Measurements from ENCODE around the gene CFTR. TPM values are rescaled to one million over a fixed set of nuclear protein-coding genes. Genes with fewer than 3 reads are reported as not detected.
A peak's percentile ranks its signal among the peaks of the same experiment; 100 is the strongest.

Gene CFTR
- polyA plus RNA-seq, 4 donors = 23.5 to 51.0 (median 26.5) TPM

DNA sequence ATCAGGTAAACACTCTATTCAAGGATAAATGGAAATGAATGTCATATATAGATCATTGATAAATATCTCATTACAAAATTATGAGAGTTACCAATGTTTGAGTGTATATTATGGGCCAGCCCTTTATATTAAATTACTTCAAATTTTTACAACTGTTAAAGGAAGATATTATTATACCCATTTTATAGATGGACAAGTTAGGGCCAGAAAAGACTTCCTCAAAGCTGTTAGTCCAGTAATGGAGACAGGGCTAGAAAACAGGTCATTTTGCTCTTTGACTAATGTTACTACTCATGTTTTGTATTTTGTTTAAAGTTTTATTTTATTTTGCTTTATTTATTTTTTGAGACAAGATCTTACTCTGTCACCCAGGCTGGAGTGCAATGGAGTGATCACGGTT, 101.6 kb downstream of the CFTR start:
- Histone ChIP-seq H3K27me3 (ENCODE audit: control insufficient read depth in 3 of 3, insufficient read depth in 3 of 3, low read length in 3 of 3) (no peaks in the 10 kb centered on the region), H3K4me3 (ENCODE audit: low read depth in 1 of 3, low read length in 3 of 3) (no peak overlapping the region), H3K36me3 (ENCODE audit: control insufficient read depth in 3 of 3, insufficient read depth in 2 of 3, low read depth in 1 of 3, low read length in 3 of 3) (peaks cover 0 to 8% (median 0%) of the 10 kb centered on the region in 3 donors), H3K4me1 (ENCODE audit: control insufficient read depth in 3 of 3, insufficient read depth in 2 of 3, low read depth in 1 of 3, low read length in 2 of 3) (peaks cover 0 to 16% (median 0%) of the 10 kb centered on the region in 3 donors), H3K27ac (ENCODE audit: low read depth in 1 of 3, low read length in 2 of 3) (no peak overlapping the region), H3K9me3 (ENCODE audit: control insufficient read depth in 2 of 2, insufficient read depth in 1 of 2, low read depth in 1 of 2, low read length in 1 of 2) (no peaks in the 10 kb centered on the region)
- no peak for DNase-seq
- no peak for FAIRE-seq
- 91 to 94% (median 91%) methylated on average over 1 of the region's 1 CpG for WGBS, 3 donors

DNA sequence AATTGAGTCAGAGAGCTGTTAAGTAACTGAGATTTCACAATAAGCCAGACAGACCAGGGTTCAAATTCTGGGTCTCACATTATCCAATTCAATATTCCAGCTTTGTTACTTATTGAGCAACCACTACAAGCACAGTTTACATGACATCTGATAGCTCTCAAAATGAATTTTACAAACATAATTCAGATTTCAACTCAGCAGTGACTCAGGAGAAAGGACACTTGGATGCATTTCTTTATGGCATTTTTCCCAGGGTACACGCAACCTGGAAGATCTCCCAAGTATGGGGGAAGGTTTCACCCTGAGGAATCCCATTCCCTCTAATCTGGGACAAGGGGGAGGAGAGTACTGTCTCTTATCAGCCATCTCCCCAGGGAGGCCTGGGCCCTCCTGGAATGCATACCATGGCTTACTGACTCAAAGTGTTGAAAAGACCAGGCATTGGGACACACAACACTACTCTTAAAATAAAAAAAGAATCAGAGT, 102.4 kb downstream of the CFTR start:
- no peaks in the 10 kb centered on the region for H3K27me3 ChIP-seq (ENCODE audit: control insufficient read depth in 3 of 3, insufficient read depth in 3 of 3, low read length in 3 of 3)
- H3K36me3 ChIP-seq (ENCODE audit: control insufficient read depth in 3 of 3, insufficient read depth in 2 of 3, low read depth in 1 of 3, low read length in 3 of 3) = peaks cover 0 to 8% (median 0%) of the 10 kb centered on the region in 3 donors
- FAIRE-seq = no peak
- 42 to 71% (median 44%) methylated on average over 1 of the region's 1 CpG for WGBS, 3 donors
- DNase-seq = peak in 1 of 2 donors; percentile 44
- H3K4me3 ChIP-seq (ENCODE audit: low read depth in 1 of 3, low read length in 3 of 3) = no peak overlapping the region
- peaks cover 0 to 9% (median 0%) of the 10 kb centered on the region in 3 donors for H3K4me1 ChIP-seq (ENCODE audit: control insufficient read depth in 3 of 3, insufficient read depth in 2 of 3, low read depth in 1 of 3, low read length in 2 of 3)
- H3K9me3 ChIP-seq (ENCODE audit: control insufficient read depth in 2 of 2, insufficient read depth in 1 of 2, low read depth in 1 of 2, low read length in 1 of 2) = no peaks in the 10 kb centered on the region
- H3K27ac ChIP-seq (ENCODE audit: low read depth in 1 of 3, low read length in 2 of 3) = peak overlapping the region in 1 of 3 donors; percentile 36

DNA sequence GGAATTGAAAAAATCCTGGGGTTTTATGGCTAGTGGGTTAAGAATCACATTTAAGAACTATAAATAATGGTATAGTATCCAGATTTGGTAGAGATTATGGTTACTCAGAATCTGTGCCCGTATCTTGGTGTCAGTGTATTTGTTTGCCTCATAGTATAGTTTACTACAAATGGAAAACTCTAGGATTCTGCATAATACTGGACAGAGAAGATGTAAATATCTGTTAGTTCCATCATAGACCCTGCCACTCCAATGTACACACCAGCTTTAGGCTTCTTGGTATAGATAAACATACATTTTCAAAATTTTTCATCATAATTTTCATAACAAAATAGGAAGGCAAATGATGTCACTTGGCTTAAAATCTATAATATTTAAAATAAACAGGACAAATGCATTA, 108.1 kb downstream of the CFTR start:
- Histone ChIP-seq H3K27ac (ENCODE audit: low read depth in 1 of 3, low read length in 2 of 3) (no peak overlapping the region), H3K27me3 (ENCODE audit: control insufficient read depth in 3 of 3, insufficient read depth in 3 of 3, low read length in 3 of 3) (no peaks in the 10 kb centered on the region), H3K9me3 (ENCODE audit: control insufficient read depth in 2 of 2, insufficient read depth in 1 of 2, low read depth in 1 of 2, low read length in 1 of 2) (no peaks in the 10 kb centered on the region), H3K4me1 (ENCODE audit: control insufficient read depth in 3 of 3, insufficient read depth in 2 of 3, low read depth in 1 of 3, low read length in 2 of 3) (peaks cover 0 to 22% (median 0%) of the 10 kb centered on the region in 3 donors), H3K4me3 (ENCODE audit: low read depth in 1 of 3, low read length in 3 of 3) (no peak overlapping the region), H3K36me3 (ENCODE audit: control insufficient read depth in 3 of 3, insufficient read depth in 2 of 3, low read depth in 1 of 3, low read length in 3 of 3) (peaks cover 0 to 6% (median 0%) of the 10 kb centered on the region in 3 donors)
- 48 to 59% (median 52%) methylated on average over 1 of the region's 1 CpG for WGBS, 3 donors
- FAIRE-seq (no peak), DNase-seq (no peak)

DNA sequence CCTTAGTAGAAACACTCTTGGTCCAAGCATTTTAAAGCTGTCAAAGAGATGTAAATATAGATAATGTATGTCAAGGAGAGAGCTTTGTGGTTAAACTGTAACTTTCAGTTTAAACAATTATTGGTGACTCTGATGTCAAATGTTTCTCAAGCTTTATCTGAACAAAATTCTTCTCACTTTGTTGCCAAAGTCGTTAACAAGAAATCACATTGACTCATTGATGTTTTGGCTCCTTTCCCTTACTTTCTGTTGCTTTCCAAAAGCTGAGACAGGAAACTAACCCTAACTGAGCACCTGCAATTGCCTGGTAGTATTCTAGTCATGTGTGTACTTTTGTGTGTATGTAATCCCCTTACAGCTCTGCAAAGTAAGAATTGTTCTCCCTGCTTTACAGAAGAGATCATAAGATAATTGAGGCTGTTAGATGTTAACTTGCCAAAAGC, 108.5 kb downstream of the CFTR start:
- DNase-seq = peak; percentile 59 to 68
- FAIRE-seq = peak; percentile 51
- peaks cover 0 to 6% (median 0%) of the 10 kb centered on the region in 3 donors for H3K36me3 ChIP-seq (ENCODE audit: control insufficient read depth in 3 of 3, insufficient read depth in 2 of 3, low read depth in 1 of 3, low read length in 3 of 3)
- H3K27me3 ChIP-seq (ENCODE audit: control insufficient read depth in 3 of 3, insufficient read depth in 3 of 3, low read length in 3 of 3) = no peaks in the 10 kb centered on the region
- H3K9me3 ChIP-seq (ENCODE audit: control insufficient read depth in 2 of 2, insufficient read depth in 1 of 2, low read depth in 1 of 2, low read length in 1 of 2) = no peaks in the 10 kb centered on the region
- H3K4me3 ChIP-seq (ENCODE audit: low read depth in 1 of 3, low read length in 3 of 3) = no peak overlapping the region
- 0 to 6% (median 5%) methylated on average over 1 of the region's 1 CpG for WGBS, 3 donors
- H3K4me1 ChIP-seq (ENCODE audit: control insufficient read depth in 3 of 3, insufficient read depth in 2 of 3, low read depth in 1 of 3, low read length in 2 of 3) = peaks cover 0 to 22% (median 0%) of the 10 kb centered on the region in 3 donors
- H3K27ac ChIP-seq (ENCODE audit: low read depth in 1 of 3, low read length in 2 of 3) = peak overlapping the region in 1 of 3 donors; percentile 26

DNA sequence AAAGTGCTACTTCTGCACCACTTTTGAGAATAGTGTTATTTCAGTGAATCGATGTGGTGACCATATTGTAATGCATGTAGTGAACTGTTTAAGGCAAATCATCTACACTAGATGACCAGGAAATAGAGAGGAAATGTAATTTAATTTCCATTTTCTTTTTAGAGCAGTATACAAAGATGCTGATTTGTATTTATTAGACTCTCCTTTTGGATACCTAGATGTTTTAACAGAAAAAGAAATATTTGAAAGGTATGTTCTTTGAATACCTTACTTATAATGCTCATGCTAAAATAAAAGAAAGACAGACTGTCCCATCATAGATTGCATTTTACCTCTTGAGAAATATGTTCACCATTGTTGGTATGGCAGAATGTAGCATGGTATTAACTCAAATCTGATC, 110.4 kb downstream of the CFTR start:
- Histone ChIP-seq H3K4me3 (ENCODE audit: low read depth in 1 of 3, low read length in 3 of 3) (no peak overlapping the region), H3K9me3 (ENCODE audit: control insufficient read depth in 2 of 2, insufficient read depth in 1 of 2, low read depth in 1 of 2, low read length in 1 of 2) (no peaks in the 10 kb centered on the region), H3K4me1 (ENCODE audit: control insufficient read depth in 3 of 3, insufficient read depth in 2 of 3, low read depth in 1 of 3, low read length in 2 of 3) (peaks cover 0 to 22% (median 0%) of the 10 kb centered on the region in 3 donors), H3K27ac (ENCODE audit: low read depth in 1 of 3, low read length in 2 of 3) (peak overlapping the region in 1 of 3 donors; percentile 46), H3K36me3 (ENCODE audit: control insufficient read depth in 3 of 3, insufficient read depth in 2 of 3, low read depth in 1 of 3, low read length in 3 of 3) (peaks cover 0 to 9% (median 1%) of the 10 kb centered on the region in 3 donors), H3K27me3 (ENCODE audit: control insufficient read depth in 3 of 3, insufficient read depth in 3 of 3, low read length in 3 of 3) (no peaks in the 10 kb centered on the region)
- no peak for DNase-seq
- FAIRE-seq = no peak
- WGBS, 3 donors = 84 to 91% (median 89%) methylated on average over 1 of the region's 1 CpG

DNA sequence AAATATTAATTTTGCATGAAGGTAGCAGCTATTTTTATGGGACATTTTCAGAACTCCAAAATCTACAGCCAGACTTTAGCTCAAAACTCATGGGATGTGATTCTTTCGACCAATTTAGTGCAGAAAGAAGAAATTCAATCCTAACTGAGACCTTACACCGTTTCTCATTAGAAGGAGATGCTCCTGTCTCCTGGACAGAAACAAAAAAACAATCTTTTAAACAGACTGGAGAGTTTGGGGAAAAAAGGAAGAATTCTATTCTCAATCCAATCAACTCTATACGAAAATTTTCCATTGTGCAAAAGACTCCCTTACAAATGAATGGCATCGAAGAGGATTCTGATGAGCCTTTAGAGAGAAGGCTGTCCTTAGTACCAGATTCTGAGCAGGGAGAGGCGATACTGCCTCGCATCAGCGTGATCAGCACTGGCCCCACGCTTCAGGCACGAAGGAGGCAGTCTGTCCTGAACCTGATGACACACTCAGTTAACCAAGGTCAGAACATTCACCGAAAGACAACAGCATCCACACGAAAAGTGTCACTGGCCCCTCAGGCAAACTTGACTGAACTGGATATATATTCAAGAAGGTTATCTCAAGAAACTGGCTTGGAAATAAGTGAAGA, 112.3 kb downstream of the CFTR start:
- Histone ChIP-seq H3K27me3 (ENCODE audit: control insufficient read depth in 3 of 3, insufficient read depth in 3 of 3, low read length in 3 of 3) (no peaks in the 10 kb centered on the region), H3K27ac (ENCODE audit: low read depth in 1 of 3, low read length in 2 of 3) (no peak overlapping the region), H3K4me1 (ENCODE audit: control insufficient read depth in 3 of 3, insufficient read depth in 2 of 3, low read depth in 1 of 3, low read length in 2 of 3) (peaks cover 0 to 16% (median 0%) of the 10 kb centered on the region in 3 donors), H3K9me3 (ENCODE audit: control insufficient read depth in 2 of 2, insufficient read depth in 1 of 2, low read depth in 1 of 2, low read length in 1 of 2) (no peaks in the 10 kb centered on the region), H3K36me3 (ENCODE audit: control insufficient read depth in 3 of 3, insufficient read depth in 2 of 3, low read depth in 1 of 3, low read length in 3 of 3) (peaks cover 0 to 20% (median 4%) of the 10 kb centered on the region in 3 donors), H3K4me3 (ENCODE audit: low read depth in 1 of 3, low read length in 3 of 3) (no peak overlapping the region)
- 83 to 93% (median 83%) methylated on average over 11 of the region's 11 CpGs for WGBS, 3 donors
- no peak for FAIRE-seq
- no peak for DNase-seq

DNA sequence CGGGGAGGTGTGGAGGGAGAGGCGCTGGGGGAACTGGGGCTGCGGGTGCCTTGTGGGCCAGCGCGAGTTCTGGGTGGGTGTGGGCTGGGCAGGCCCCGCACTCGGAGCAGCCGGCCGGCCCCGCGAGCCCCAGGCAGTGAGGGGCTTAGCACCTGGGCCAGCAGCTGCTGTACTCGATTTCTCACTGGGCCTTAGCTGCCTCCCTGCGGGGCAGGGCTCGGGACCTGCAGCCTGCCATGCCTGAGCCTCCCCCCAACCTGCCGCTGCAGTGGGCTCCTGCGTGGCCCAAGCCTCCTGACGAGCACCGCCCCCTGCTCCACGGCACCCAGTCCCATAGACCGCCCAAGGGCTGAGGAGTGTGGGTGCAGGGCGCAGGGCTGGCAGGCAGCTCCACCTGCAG, 116.3 kb downstream of the CFTR start:
- 95 to 98% (median 95%) methylated on average over 15 to 21 of the region's 21 CpGs for WGBS, 3 donors
- H3K27me3 ChIP-seq (ENCODE audit: control insufficient read depth in 3 of 3, insufficient read depth in 3 of 3, low read length in 3 of 3) = no peaks in the 10 kb centered on the region
- no peak for DNase-seq
- no peak for FAIRE-seq
- no peaks in the 10 kb centered on the region for H3K9me3 ChIP-seq (ENCODE audit: control insufficient read depth in 2 of 2, insufficient read depth in 1 of 2, low read depth in 1 of 2, low read length in 1 of 2)
- no peak overlapping the region for H3K27ac ChIP-seq (ENCODE audit: low read depth in 1 of 3, low read length in 2 of 3)
- peaks cover 0 to 26% (median 5%) of the 10 kb centered on the region in 3 donors for H3K36me3 ChIP-seq (ENCODE audit: control insufficient read depth in 3 of 3, insufficient read depth in 2 of 3, low read depth in 1 of 3, low read length in 3 of 3)
- H3K4me3 ChIP-seq (ENCODE audit: low read depth in 1 of 3, low read length in 3 of 3) = no peak overlapping the region
- no peaks in the 10 kb centered on the region for H3K4me1 ChIP-seq (ENCODE audit: control insufficient read depth in 3 of 3, insufficient read depth in 2 of 3, low read depth in 1 of 3, low read length in 2 of 3)

DNA sequence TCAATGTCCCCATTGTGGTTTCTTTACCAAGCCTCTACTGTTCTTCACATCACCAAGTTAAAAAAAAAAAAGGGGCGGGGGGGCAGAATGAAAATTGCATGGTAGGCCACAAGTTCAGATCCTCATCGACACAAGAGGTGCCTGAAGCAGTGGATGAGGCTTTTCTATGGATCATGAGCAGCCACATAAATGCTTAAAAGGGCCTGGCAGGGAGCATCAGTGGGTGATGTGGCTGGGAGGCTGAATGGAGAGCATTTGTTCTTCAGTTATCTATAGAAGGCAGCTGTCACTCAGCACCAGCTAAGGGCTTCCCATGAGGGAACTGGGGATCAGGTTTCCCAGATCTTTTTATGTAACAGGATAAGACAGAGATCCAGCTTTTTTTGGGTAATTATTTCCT, 117.9 kb downstream of the CFTR start:
- WGBS, 3 donors = 68 to 95% (median 88%) methylated on average over 2 of the region's 2 CpGs
- no peaks in the 10 kb centered on the region for H3K27me3 ChIP-seq (ENCODE audit: control insufficient read depth in 3 of 3, insufficient read depth in 3 of 3, low read length in 3 of 3)
- peaks cover 0 to 26% (median 5%) of the 10 kb centered on the region in 3 donors for H3K36me3 ChIP-seq (ENCODE audit: control insufficient read depth in 3 of 3, insufficient read depth in 2 of 3, low read depth in 1 of 3, low read length in 3 of 3)
- no peak for FAIRE-seq
- H3K27ac ChIP-seq (ENCODE audit: low read depth in 1 of 3, low read length in 2 of 3) = no peak overlapping the region
- no peak for DNase-seq
- peaks cover 0 to 4% (median 0%) of the 10 kb centered on the region in 3 donors for H3K4me1 ChIP-seq (ENCODE audit: control insufficient read depth in 3 of 3, insufficient read depth in 2 of 3, low read depth in 1 of 3, low read length in 2 of 3)
- no peak overlapping the region for H3K4me3 ChIP-seq (ENCODE audit: low read depth in 1 of 3, low read length in 3 of 3)
- H3K9me3 ChIP-seq (ENCODE audit: control insufficient read depth in 2 of 2, insufficient read depth in 1 of 2, low read depth in 1 of 2, low read length in 1 of 2) = no peaks in the 10 kb centered on the region

Measured in small intestine (tissue), 7 donors.